Esophagus squamous epithelium (tissue), 4 donors: Measurements from ENCODE around the gene CLEC18C.
"Not testable (repeated sequence)": the region's sequence is repeated elsewhere in the genome, so short reads cannot be mapped to it uniquely, and the experiment has no call there.

Experiments used
- POLR2A ChIP-seq, 4 donors: fragments of 450-650 bp; IDR thresholded peaks; one replicate each; pipeline ENCODE4 v1.6.1; 2017; ENCODE audit warnings: antibody characterized with exemption in 4 of 4, mild to moderate bottlenecking in 4 of 4, moderate library complexity in 3 of 4
- TF ChIP-seq, protein P1 (sequence below), 6 experiments: fragments of 450-650 bp in 4 of 6; fragments of 200-600 bp in 2 of 6; sonication (generic) in 2 of 6; IDR thresholded peaks; one replicate each; pipeline ENCODE4 v1.5.1; 2016 to 2019; ENCODE audit warnings: antibody characterized with exemption in 6 of 6, mild to moderate bottlenecking in 4 of 6, moderate library complexity in 4 of 6

DNA sequence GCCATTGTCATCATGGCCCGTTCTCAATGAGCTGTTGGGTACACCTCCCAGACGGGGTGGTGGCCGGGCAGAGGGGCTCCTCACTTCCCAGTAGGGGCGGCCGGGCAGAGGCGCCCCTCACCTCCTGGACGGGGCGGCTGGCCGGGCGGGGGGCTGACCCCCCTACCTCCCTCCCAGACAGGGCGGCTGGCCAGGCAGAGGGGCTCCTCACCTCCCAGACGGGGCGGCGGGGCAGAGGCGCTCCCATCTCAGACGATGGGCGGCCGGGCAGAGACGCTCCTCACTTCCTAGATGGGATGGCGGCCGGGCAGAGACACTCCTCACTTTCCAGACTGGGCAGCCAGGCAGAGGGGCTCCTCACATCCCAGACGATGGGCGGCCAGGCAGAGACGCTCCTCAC lies 51.1 kb downstream of the CLEC18C start:
- TF ChIP-seq, protein P1, sequence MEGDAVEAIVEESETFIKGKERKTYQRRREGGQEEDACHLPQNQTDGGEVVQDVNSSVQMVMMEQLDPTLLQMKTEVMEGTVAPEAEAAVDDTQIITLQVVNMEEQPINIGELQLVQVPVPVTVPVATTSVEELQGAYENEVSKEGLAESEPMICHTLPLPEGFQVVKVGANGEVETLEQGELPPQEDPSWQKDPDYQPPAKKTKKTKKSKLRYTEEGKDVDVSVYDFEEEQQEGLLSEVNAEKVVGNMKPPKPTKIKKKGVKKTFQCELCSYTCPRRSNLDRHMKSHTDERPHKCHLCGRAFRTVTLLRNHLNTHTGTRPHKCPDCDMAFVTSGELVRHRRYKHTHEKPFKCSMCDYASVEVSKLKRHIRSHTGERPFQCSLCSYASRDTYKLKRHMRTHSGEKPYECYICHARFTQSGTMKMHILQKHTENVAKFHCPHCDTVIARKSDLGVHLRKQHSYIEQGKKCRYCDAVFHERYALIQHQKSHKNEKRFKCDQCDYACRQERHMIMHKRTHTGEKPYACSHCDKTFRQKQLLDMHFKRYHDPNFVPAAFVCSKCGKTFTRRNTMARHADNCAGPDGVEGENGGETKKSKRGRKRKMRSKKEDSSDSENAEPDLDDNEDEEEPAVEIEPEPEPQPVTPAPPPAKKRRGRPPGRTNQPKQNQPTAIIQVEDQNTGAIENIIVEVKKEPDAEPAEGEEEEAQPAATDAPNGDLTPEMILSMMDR (IDR thresholded peaks at IDR 0.05) = not testable (repeated sequence)
- TF ChIP-seq POLR2A (IDR thresholded peaks at IDR 0.05) = not testable (repeated sequence)
